ENCODE results near the gene SPOPL.

The SPOPL gene

DNA sequence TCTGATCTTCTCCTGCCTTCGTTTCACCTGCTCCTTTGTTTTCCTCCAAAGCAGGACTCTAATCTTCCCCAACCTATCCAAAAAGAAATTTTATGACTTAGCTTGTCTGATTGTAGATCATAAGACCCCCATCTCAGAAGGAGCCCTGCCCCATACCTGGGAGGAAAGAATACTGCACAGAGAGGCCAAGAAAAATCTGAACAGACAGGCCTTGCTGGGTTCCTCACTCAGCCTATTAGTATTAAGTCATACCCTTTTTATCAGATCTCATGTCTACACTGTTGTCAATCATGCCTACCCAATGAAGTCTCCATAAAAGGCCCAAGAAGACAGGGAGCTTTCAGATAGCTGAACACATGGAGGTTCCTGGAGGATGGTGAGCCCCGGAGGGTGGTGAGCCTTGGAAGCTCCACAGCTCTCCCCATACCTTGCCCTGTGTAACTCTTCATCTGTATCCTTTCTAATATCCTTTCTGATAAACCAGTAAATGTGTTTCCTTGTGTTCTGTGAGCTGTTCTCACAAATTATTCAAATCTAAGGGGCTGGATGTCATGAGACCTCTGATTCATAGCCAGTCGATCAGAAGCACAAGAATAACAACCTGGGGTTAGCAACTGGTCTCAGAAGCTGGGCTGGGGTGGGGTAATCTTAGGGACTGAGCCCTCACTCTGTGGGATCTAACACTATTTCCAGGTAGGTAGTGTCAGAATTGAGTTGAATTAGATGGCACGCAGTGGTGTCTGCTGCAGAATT is 108.8 kb downstream of the SPOPL start:
- no peak for DNase-seq (ENCODE audit: low read depth)
- TF ChIP-seq, protein P1, sequence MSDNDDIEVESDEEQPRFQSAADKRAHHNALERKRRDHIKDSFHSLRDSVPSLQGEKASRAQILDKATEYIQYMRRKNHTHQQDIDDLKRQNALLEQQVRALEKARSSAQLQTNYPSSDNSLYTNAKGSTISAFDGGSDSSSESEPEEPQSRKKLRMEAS (IDR thresholded peaks at IDR 0.05; ENCODE audit: low read depth, low read length), result no peak
- TF ChIP-seq, protein P2, sequence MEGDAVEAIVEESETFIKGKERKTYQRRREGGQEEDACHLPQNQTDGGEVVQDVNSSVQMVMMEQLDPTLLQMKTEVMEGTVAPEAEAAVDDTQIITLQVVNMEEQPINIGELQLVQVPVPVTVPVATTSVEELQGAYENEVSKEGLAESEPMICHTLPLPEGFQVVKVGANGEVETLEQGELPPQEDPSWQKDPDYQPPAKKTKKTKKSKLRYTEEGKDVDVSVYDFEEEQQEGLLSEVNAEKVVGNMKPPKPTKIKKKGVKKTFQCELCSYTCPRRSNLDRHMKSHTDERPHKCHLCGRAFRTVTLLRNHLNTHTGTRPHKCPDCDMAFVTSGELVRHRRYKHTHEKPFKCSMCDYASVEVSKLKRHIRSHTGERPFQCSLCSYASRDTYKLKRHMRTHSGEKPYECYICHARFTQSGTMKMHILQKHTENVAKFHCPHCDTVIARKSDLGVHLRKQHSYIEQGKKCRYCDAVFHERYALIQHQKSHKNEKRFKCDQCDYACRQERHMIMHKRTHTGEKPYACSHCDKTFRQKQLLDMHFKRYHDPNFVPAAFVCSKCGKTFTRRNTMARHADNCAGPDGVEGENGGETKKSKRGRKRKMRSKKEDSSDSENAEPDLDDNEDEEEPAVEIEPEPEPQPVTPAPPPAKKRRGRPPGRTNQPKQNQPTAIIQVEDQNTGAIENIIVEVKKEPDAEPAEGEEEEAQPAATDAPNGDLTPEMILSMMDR (IDR thresholded peaks at IDR 0.05; ENCODE audit: low read depth, low read length), result no peak
- TF ChIP-seq MYC (IDR thresholded peaks at IDR 0.05; ENCODE audit: low read depth, low read length), result no peak
- TF ChIP-seq POLR2A (IDR thresholded peaks at IDR 0.05; ENCODE audit: extremely low read depth, insufficient read length), result no peak
- no peak overlapping the region for H3K4me3 ChIP-seq (ENCODE audit: low read depth, low read length)

DNA sequence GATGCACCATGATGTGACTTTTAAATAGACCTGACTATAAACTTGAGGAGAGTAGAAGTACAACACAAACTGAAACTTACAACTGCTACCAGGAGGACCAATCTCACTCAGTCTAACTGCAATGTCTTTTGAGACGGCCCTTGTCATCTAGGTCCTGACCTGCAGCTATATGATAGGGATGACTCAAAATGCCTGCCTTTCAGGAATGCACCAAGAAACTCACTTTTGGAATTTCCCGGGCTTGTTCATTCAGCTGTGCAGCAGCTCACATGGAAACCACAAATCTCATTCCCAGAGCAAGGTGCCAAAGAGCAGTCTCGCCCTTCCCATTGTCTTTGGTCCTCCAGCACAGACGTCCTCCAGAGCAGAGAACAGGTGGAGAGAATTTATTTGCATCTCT is 113.7 kb downstream of the SPOPL start:
- TF ChIP-seq, protein P2 (IDR thresholded peaks at IDR 0.05; ENCODE audit: low read depth, low read length), result no peak
- TF ChIP-seq MYC (IDR thresholded peaks at IDR 0.05; ENCODE audit: low read depth, low read length) (no peak), POLR2A (IDR thresholded peaks at IDR 0.05; ENCODE audit: extremely low read depth, insufficient read length) (no peak)
- TF ChIP-seq, protein P1 (IDR thresholded peaks at IDR 0.05; ENCODE audit: low read depth, low read length), result no peak
- no peak for DNase-seq (ENCODE audit: low read depth)

DNA sequence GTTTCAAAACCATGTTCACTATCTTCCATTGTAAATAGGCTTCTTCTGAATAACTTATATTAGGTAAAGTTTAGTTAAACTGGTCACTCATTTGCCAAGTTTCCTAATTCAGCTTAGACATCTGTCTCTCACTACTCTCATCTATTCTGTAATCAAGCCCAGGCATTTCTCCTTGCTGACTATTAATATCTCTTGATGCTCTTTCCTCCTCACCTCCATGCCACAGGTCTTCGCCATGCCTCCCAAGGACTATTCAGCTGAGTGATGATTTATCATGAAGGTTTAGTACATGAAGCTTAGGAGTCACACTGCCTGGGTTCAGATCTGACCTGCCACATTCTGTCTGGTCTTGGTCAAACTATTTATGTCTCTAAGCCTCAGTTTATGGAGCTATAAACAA is 115.5 kb downstream of the SPOPL start:
- no peak overlapping the region for H3K4me3 ChIP-seq (ENCODE audit: low read depth, low read length)
- DNase-seq (ENCODE audit: low read depth), result no peak
- TF ChIP-seq, protein P1 (IDR thresholded peaks at IDR 0.05; ENCODE audit: low read depth, low read length), result no peak
- no peak for TF ChIP-seq MYC (IDR thresholded peaks at IDR 0.05; ENCODE audit: low read depth, low read length)
- TF ChIP-seq POLR2A (IDR thresholded peaks at IDR 0.05; ENCODE audit: extremely low read depth, insufficient read length), result no peak
- TF ChIP-seq, protein P2 (IDR thresholded peaks at IDR 0.05; ENCODE audit: low read depth, low read length), result no peak

More for the DNA sequence above, 113.7 kb downstream of the SPOPL start:
- H3K4me3 ChIP-seq (ENCODE audit: low read depth, low read length), result no peak overlapping the region

DNA sequence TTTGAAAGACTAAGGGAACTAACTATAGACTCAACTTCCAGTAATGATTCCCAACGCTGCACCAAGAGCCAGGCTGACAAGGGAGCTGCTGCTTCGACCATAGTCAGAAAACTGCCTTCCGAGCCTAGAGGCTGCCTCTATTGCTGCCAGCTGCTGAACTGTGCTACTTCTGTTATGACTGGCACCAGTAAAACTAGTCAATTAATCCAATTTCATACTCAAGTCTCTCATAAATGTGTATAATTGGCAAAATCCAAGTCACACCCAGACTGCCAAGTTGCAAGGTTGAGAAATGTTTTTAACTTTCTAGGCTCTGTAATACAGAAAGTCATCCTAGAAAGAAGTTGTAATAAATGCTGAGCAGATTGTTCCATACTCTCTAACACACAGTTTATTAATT is 117.4 kb downstream of the SPOPL start:
- no peak for TF ChIP-seq MYC (IDR thresholded peaks at IDR 0.05; ENCODE audit: low read depth, low read length)
- TF ChIP-seq, protein P2 (IDR thresholded peaks at IDR 0.05; ENCODE audit: low read depth, low read length), result no peak
- TF ChIP-seq, protein P1 (IDR thresholded peaks at IDR 0.05; ENCODE audit: low read depth, low read length), result no peak
- TF ChIP-seq POLR2A (IDR thresholded peaks at IDR 0.05; ENCODE audit: extremely low read depth, insufficient read length), result no peak
- DNase-seq (ENCODE audit: low read depth), result no peak
- H3K4me3 ChIP-seq (ENCODE audit: low read depth, low read length), result no peak overlapping the region

DNA sequence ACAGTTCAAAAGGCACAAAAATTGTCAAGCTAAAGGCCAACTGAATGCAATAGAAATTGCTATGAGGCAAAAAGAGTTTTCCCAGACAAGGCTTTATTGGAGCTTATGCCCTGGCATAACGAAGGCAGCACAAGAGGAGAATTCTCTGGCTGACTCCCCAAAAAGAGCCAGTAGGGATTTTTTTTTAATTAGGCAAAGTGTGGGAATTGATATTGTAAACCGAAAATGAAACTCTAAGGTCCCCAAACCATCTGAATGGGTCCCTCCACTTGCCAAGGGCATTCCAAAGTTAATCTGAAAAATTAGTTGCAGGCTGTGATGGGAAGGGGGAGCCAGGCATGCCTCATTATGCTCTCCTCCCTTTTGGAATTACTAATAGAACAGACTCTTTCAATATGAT is 118.9 kb downstream of the SPOPL start:
- TF ChIP-seq, protein P1 (IDR thresholded peaks at IDR 0.05; ENCODE audit: low read depth, low read length), result no peak
- TF ChIP-seq, protein P2 (IDR thresholded peaks at IDR 0.05; ENCODE audit: low read depth, low read length), result no peak
- no peak for TF ChIP-seq MYC (IDR thresholded peaks at IDR 0.05; ENCODE audit: low read depth, low read length)
- TF ChIP-seq POLR2A (IDR thresholded peaks at IDR 0.05; ENCODE audit: extremely low read depth, insufficient read length), result no peak
- no peak overlapping the region for H3K4me3 ChIP-seq (ENCODE audit: low read depth, low read length)

More for the DNA sequence above, 118.9 kb downstream of the SPOPL start:
- DNase-seq (ENCODE audit: low read depth), result no peak
